A204.1 (cell line): Measurements from ENCODE around the gene CDV3.
"Not testable (repeated sequence)": the region's sequence is repeated elsewhere in the genome, so short reads cannot be mapped to it uniquely, and the experiment has no call there.

Experiments used
- FAIRE-seq: peaks from 2 replicates; lab custom pipeline; 2012; peaks lifted over from hg19 to GRCh38; lab: Jason Lieb, UNC

CDV3 gene

GRCh38 chr3:133573629-133574194, at the start of gene CDV3:
TSS of gene CDV3 (plus strand) at chr3:133573686. CDS start at chr3:133574045, 359 bp downstream.
- no peak for FAIRE-seq

GRCh38 chr3:133523758-133524157, 49.7 kb upstream of the CDV3 start:
- not testable (repeated sequence) for FAIRE-seq

GRCh38 chr3:133525435-133525834, 48.1 kb upstream of the CDV3 start:
- FAIRE-seq, result no peak

- no peak for FAIRE-seq
Measured at GRCh38 chr3:133527081-133527715, 46.3 kb upstream of the CDV3 start.

GRCh38 chr3:133529809-133530208, 43.7 kb upstream of the CDV3 start:
- no peak for FAIRE-seq

- no peak for FAIRE-seq
Measured at GRCh38 chr3:133531981-133532380, 41.5 kb upstream of the CDV3 start.

- FAIRE-seq, result no peak
Measured at GRCh38 chr3:133532951-133533350, 40.5 kb upstream of the CDV3 start.

GRCh38 chr3:133535971-133536881, 37.3 kb upstream of the CDV3 start:
- no peak for FAIRE-seq

- not testable (repeated sequence) for FAIRE-seq
Measured at GRCh38 chr3:133537131-133537530, 36.4 kb upstream of the CDV3 start.

GRCh38 chr3:133538154-133538553, 35.3 kb upstream of the CDV3 start:
- no peak for FAIRE-seq

- FAIRE-seq, result no peak
Measured at GRCh38 chr3:133540896-133541674, 32.4 kb upstream of the CDV3 start.

- no peak for FAIRE-seq
Measured at GRCh38 chr3:133542871-133543270, 30.6 kb upstream of the CDV3 start.

- FAIRE-seq, result not testable (repeated sequence)
Measured at GRCh38 chr3:133544983-133545382, 28.5 kb upstream of the CDV3 start.

GRCh38 chr3:133547432-133548041, 25.9 kb upstream of the CDV3 start:
- FAIRE-seq, result no peak

- FAIRE-seq, result no peak
Measured at GRCh38 chr3:133548090-133548489, 25.4 kb upstream of the CDV3 start.

- no peak for FAIRE-seq
Measured at GRCh38 chr3:133549565-133549964, 23.9 kb upstream of the CDV3 start.

GRCh38 chr3:133551589-133551988, 21.9 kb upstream of the CDV3 start:
- FAIRE-seq, result not testable (repeated sequence)

- FAIRE-seq, result no peak
Measured at GRCh38 chr3:133561679-133562078, 11.8 kb upstream of the CDV3 start.

GRCh38 chr3:133562376-133562775, 11.1 kb upstream of the CDV3 start:
- no peak for FAIRE-seq

GRCh38 chr3:133563186-133563591, 10.3 kb upstream of the CDV3 start:
- FAIRE-seq, result no peak

- no peak for FAIRE-seq
Measured at GRCh38 chr3:133563816-133564215, 9.7 kb upstream of the CDV3 start.
